Inferior parietal cortex (tissue), 1 donor: Measurements from ENCODE around the gene UBR1.
"Not testable (repeated sequence)": the region's sequence is repeated elsewhere in the genome, so short reads cannot be mapped to it uniquely, and the experiment has no call there.

Source experiments
- DNase-seq: peaks from one replicate; pipeline ENCODE4 v3.0.0-alpha.2; 2016; ENCODE audit errors: extremely low spot score

UBR1 gene

GRCh38 chr15:43105778-43106485 is at the start of gene UBR1:
Gene UBR1 (minus strand): TSS chr15:43106038. CDS start chr15:43106022, 16 bp downstream.
- DNase-seq = peak; percentile 95

GRCh38 chr15:43153269-43153668 is 47.4 kb upstream of the UBR1 start:
- DNase-seq = no peak

- DNase-seq = no peak
These were observed 45.9 kb upstream of the UBR1 start for GRCh38 chr15:43151688-43152087.

- DNase-seq = no peak
These were observed 44.5 kb upstream of the UBR1 start for GRCh38 chr15:43150191-43150929.

- no peak for DNase-seq
These were observed 40.3 kb upstream of the UBR1 start for GRCh38 chr15:43146184-43146583.

GRCh38 chr15:43144512-43144911 is 38.7 kb upstream of the UBR1 start:
- DNase-seq = no peak

GRCh38 chr15:43143203-43143941 is 37.5 kb upstream of the UBR1 start:
- no peak for DNase-seq

- DNase-seq = no peak
These were observed 29.5 kb upstream of the UBR1 start for GRCh38 chr15:43135351-43135750.

- DNase-seq = peak; percentile 20
These were observed 28.4 kb upstream of the UBR1 start for GRCh38 chr15:43134157-43134635.

- peak; percentile 77 for DNase-seq
These were observed 27.8 kb upstream of the UBR1 start, which contains the start of gene TMEM62 for GRCh38 chr15:43133430-43134156. Gene TMEM62 (plus strand): TSS chr15:43133586. CDS start chr15:43133803, 217 bp downstream.

- DNase-seq = no peak
These were observed 27.1 kb upstream of the UBR1 start for GRCh38 chr15:43132830-43133429.

- no peak for DNase-seq
These were observed 23.1 kb upstream of the UBR1 start for GRCh38 chr15:43128980-43129335.

GRCh38 chr15:43128174-43128979 is 22.5 kb upstream of the UBR1 start:
- DNase-seq = not testable (repeated sequence)

GRCh38 chr15:43127752-43128151 is 21.9 kb upstream of the UBR1 start:
- DNase-seq = no peak

GRCh38 chr15:43126356-43126755 is 20.5 kb upstream of the UBR1 start:
- no peak for DNase-seq

GRCh38 chr15:43125100-43125661 is 19.3 kb upstream of the UBR1 start:
- no peak for DNase-seq

- DNase-seq = no peak
These were observed 16.0 kb upstream of the UBR1 start for GRCh38 chr15:43121863-43122262.

- DNase-seq = no peak
These were observed 13.0 kb upstream of the UBR1 start for GRCh38 chr15:43118829-43119228.

- DNase-seq = no peak
These were observed 12.4 kb upstream of the UBR1 start for GRCh38 chr15:43118286-43118685.

GRCh38 chr15:43111354-43111753 is 5.5 kb upstream of the UBR1 start:
- no peak for DNase-seq
